ENCODE results near the gene PDCD5.
"Not testable (repeated sequence)": the region's sequence is repeated elsewhere in the genome, so short reads cannot be mapped to it uniquely, and the experiment has no call there.

The PDCD5 gene

GRCh38 chr19:32580901-32581704 is at the start of gene PDCD5:
Gene PDCD5, plus strand, starts transcription at chr19:32581190. Its CDS starts 72 bp downstream, at chr19:32581262.
- DNase-seq (ENCODE audit: low spot score): peak; percentile 99

DNA sequence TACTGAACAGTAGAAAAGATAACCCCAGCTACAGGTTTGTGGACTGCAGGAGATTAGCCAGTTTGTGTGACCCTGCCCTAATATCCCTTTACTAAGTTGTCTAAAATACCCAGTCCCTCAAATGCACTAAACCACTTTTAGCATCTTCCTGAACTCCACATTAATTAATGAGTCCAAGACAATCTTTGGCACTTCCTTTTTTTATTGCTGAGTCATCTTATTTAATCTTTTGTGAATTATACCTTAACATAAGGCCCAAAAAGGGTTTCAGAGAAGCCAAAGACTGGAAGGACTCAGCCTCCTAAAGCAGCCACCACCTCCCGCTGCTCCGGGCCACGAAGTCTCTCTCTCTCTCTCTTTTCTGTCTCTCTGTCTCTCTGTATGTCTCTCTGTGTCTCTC is 48.8 kb upstream of the PDCD5 start:
- no peak for DNase-seq (ENCODE audit: low spot score)

- DNase-seq (ENCODE audit: low spot score): no peak
Measured at GRCh38 chr19:32537580-32537979, 43.4 kb upstream of the PDCD5 start.

- DNase-seq (ENCODE audit: low spot score): no peak
Measured at GRCh38 chr19:32539240-32539916, 41.6 kb upstream of the PDCD5 start.

GRCh38 chr19:32540621-32541020 is 40.4 kb upstream of the PDCD5 start:
- no peak for DNase-seq (ENCODE audit: low spot score)

DNA sequence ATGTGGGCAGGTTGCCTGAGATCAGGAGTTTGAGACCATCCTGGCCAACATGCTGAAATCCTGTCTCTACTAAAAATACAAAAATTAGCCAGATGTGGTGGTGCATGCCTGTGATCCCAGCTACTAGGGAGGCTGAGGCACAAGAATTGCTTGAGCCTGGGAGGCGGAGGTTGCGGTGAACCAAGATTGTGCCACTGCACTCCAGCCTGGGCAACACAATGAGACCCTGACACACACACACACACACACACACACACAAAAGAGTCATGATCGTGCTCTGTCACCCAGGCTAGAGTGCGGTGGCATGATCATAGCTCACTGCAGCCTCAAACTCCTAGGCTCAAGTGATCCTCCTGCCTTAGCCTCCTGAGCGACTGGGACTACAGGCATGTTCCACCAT is 39.6 kb upstream of the PDCD5 start:
- DNase-seq (ENCODE audit: low spot score): not testable (repeated sequence)

- DNase-seq (ENCODE audit: low spot score): no peak
Measured at GRCh38 chr19:32542477-32543108, 38.4 kb upstream of the PDCD5 start.

DNA sequence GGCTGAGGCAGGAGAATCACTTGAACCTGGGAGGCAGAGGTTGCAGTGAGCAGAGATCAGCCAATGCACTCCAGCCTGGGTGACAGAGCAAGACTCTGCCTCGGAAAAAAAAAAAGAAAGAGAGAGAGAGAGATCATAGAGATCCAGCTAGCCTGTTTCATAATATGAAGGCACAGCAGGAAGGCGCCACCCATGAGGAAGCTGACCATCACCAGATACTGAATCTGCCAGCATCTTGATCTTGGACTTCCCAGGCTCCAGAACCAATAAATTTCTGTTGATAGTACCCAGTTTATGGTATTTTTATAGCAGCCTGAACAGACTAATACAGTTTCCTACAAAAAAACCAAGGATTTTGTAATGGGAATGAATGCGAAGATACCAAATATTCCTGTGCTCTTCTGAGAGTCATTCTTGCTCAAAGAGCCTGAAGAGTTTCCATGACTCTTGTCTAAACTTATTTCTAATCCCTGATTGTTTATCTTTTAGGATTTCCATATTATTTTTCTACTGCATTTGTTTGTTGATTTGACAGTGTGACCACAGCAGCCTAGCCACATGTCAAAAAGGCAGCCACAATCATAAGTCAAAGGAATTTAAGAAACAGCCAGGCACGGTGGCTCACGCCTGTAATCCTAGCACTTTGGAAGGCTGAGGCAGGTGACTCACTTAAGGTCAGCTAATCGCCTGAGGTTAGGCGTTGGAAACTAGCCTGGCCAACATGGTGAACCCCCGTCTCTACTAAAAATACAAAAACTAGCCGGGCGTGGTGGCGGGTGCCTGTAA is 37.7 kb upstream of the PDCD5 start:
- DNase-seq (ENCODE audit: low spot score): no peak

- no peak for DNase-seq (ENCODE audit: low spot score)
Measured at GRCh38 chr19:32544917-32545316, 36.1 kb upstream of the PDCD5 start.

- no peak for DNase-seq (ENCODE audit: low spot score)
Measured at GRCh38 chr19:32550666-32551065, 30.3 kb upstream of the PDCD5 start.

DNA sequence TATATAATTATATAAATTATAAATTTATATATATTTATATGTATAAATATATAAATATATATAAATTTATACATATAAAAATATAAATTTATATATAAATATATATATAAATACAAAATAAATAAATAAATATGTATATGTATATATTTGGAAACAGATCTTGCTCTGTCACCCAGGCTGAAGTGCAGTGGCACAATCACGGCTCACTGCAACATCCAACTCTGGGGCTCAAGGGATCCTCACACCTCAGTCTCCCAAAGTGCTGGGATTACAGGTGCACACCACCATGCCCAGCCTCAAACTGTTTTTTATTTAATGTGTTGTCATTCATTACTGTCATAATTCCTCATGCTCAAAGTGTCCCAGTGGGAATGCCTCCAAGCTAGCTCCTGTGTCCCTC is 25.2 kb upstream of the PDCD5 start:
- no peak for DNase-seq (ENCODE audit: low spot score)

- DNase-seq (ENCODE audit: low spot score): no peak
Measured at GRCh38 chr19:32558607-32559228, 22.3 kb upstream of the PDCD5 start.

DNA sequence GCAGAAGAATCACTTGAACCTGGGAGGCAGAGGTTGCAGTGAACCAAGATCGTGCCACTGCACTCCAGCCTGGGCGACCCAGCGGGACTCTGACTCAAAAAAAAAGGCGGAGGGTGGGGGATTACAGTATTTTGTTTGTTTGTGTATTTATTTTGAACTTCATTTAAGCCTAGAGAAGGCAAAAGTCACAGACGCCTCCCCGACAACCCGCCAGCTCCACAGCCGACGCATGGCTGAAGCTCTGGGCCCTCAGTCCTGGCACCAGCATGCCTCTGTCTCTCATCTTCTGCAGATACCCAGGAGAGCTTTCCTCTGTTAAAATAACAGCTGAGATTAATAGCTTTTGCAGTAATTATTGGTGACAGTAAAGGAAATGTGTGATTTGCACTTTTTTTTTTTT is 17.2 kb upstream of the PDCD5 start:
- no peak for DNase-seq (ENCODE audit: low spot score)

- DNase-seq (ENCODE audit: low spot score): peak; percentile 30
Measured at GRCh38 chr19:32566246-32566830, 14.7 kb upstream of the PDCD5 start.

- DNase-seq (ENCODE audit: low spot score): no peak
Measured at GRCh38 chr19:32567486-32567885, 13.5 kb upstream of the PDCD5 start.

- DNase-seq (ENCODE audit: low spot score): peak; percentile 63
Measured at GRCh38 chr19:32570081-32570785, 10.8 kb upstream of the PDCD5 start.

- DNase-seq (ENCODE audit: low spot score): not testable (repeated sequence)
Measured at GRCh38 chr19:32571471-32572075, 9.4 kb upstream of the PDCD5 start.

DNA sequence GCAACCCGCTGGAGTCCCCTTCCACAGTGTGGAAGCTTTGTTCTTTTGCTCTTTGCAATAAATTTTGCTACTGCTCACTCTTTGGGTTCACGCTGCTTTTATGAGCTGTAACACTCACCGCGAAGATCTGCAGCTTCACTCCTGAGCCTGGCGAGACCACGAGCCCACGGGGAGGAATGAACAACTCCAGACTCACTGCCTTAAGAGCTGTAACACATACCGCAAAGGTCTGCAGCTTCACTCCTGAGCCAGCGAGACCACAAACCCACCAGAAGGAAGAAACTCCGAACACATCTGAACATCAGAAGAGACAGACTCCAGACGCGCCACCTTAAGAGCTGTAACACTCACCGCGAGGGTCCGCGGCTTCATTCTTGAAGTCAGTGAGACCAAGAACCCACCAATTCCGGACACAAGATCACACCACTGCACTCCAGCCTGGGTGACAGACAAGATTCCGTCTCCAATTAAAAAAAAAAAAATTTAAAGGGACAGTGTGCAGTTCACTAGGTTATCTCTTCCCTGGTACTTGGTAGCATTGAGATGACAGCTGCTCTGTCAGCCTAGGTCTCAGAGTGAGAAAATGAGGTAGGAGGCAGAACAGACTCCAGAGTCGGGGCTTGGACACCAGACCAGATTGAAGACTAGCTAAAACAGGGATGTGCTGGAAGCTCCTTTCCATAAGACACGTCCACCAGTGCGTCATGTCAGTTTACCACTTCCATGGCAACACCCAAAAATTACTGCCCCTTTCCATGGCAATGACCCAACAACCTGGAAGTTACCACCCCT is 8.1 kb upstream of the PDCD5 start:
- DNase-seq (ENCODE audit: low spot score): not testable (repeated sequence)

DNA sequence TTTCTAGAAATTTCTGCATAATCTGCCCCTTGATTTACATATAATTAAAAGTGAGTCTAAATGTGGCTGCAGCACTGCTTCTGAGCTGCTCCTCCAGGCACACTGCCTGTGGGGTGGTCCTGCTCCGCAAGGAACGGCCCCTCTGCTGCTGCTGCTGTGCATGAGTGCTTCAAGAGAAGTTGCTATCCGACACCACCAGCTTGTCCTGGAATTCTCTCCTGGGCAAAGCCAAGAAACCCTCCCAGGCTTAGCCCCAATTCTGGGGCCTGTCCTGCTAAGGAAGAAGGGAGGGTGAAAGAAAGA is 7.5 kb upstream of the PDCD5 start:
- DNase-seq (ENCODE audit: low spot score): no peak

DNA sequence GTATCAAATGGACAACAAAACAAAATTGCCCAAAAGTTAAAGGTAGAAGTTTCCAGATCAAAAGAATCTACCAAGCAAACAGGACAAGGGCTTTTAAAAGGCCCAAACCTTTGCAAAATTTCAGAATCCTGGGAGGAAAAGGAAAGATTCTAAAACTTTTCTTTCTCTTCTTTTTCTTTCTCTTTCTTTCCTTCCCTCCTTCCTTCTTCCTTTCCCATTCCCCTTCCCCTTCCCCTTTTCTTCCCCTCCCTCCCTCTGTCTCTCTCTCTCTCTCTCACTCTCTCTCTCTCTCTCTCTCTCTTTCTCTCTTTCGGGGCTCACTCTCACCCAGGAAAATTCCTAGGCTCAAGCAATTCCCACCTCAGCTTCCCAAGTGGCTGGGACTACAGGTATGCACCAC is 4.2 kb upstream of the PDCD5 start:
- no peak for DNase-seq (ENCODE audit: low spot score)

All from AG08395 (cell line).